NCI-H526 (cell line): Measurements from ENCODE around the gene FGD5.

Source experiments
- DNase-seq, 2 experiments: peaks; one replicate each; lab custom pipeline; 2025; lab: John Stamatoyannopoulos, UW

FGD5 gene

GRCh38 chr3:14933820-14934425 lies 115.2 kb downstream of the FGD5 start:
- DNase-seq = no peak

GRCh38 chr3:14935592-14936345 lies 117.0 kb downstream of the FGD5 start:
- no peak for DNase-seq

GRCh38 chr3:14938954-14939353 lies 120.2 kb downstream of the FGD5 start:
- DNase-seq = no peak

GRCh38 chr3:14941871-14942270 lies 123.1 kb downstream of the FGD5 start:
- no peak for DNase-seq

GRCh38 chr3:14943042-14943441 lies 124.3 kb downstream of the FGD5 start:
- DNase-seq = no peak

- DNase-seq = no peak
Observed at GRCh38 chr3:14946236-14946635, 127.5 kb downstream of the FGD5 start.

GRCh38 chr3:14946739-14947099 lies 128.0 kb downstream of the FGD5 start:
- no peak for DNase-seq

GRCh38 chr3:14947100-14947885 lies 128.5 kb downstream of the FGD5 start, which contains the start of gene NR2C2:
Gene NR2C2, plus strand, starts transcription at chr3:14947583. Its CDS starts 56,332 bp downstream, at chr3:15003915.
- DNase-seq = peak; percentile 26 to 86

- peak; percentile 90 to 97 for DNase-seq
Observed at GRCh38 chr3:14947886-14948608, 129.3 kb downstream of the FGD5 start.

GRCh38 chr3:14948609-14949038 lies 129.9 kb downstream of the FGD5 start:
- DNase-seq = no peak

GRCh38 chr3:14949126-14949525 lies 130.4 kb downstream of the FGD5 start:
- DNase-seq = no peak

GRCh38 chr3:14950274-14950673 lies 131.5 kb downstream of the FGD5 start:
- no peak for DNase-seq

- peak; percentile 44 to 58 for DNase-seq
Observed at GRCh38 chr3:14957153-14957552, 138.4 kb downstream of the FGD5 start.

- peak; percentile 51 to 61 for DNase-seq
Observed at GRCh38 chr3:14957925-14958324, 139.2 kb downstream of the FGD5 start.

- DNase-seq = no peak
Observed at GRCh38 chr3:14959359-14959943, 140.7 kb downstream of the FGD5 start.

- DNase-seq = no peak
Observed at GRCh38 chr3:14962762-14963161, 144.0 kb downstream of the FGD5 start.

- DNase-seq = no peak
Observed at GRCh38 chr3:14967285-14967684, 148.5 kb downstream of the FGD5 start.

- DNase-seq = no peak
Observed at GRCh38 chr3:14969671-14970070, 150.9 kb downstream of the FGD5 start.

- no peak for DNase-seq
Observed at GRCh38 chr3:14976317-14976716, 157.6 kb downstream of the FGD5 start.

GRCh38 chr3:14980689-14981088 lies 161.9 kb downstream of the FGD5 start:
- DNase-seq = no peak
